ENCODE results near the gene ZBTB38.

Gene ZBTB38

DNA sequence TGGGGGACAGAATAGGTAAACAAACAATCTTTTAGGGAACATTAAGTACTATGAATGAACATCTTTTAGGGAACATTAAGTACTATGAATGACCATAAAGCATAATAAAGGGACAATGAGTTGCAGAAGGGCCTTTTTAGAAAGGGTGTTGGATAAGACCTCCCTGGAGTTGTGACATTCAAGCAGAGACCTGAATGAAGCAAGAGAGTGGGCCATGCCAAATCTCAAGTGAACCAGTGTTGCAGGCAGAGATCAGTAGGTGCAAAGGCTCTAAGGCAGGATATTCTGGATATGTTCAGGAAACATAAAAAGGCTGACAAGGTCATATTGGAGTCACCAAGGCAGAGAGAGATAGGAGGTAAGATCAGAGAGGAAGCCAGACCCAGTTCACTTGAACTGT is 29.4 kb upstream of the ZBTB38 start:
- Histone ChIP-seq H3K9me3 (ENCODE audit: control insufficient read depth, insufficient read depth, low read length) (no peaks in the 10 kb centered on the region), H3K27me3 (ENCODE audit: control insufficient read depth, insufficient read depth, low read length) (no peaks in the 10 kb centered on the region), H3K27ac (ENCODE audit: low read length) (no peak overlapping the region), H3K4me3 (ENCODE audit: low read length) (no peak overlapping the region), H3K4me1 (ENCODE audit: control insufficient read depth, insufficient read depth, low read length) (0 out of 2 replicates have a peak, but pooled peaks cover 3% of the 10 kb centered on the region), H3K36me3 (ENCODE audit: control insufficient read depth, insufficient read depth, low read length) (no peaks in the 10 kb centered on the region)
- DNase-seq (ENCODE audit: low read depth, low spot score): no peak

DNA sequence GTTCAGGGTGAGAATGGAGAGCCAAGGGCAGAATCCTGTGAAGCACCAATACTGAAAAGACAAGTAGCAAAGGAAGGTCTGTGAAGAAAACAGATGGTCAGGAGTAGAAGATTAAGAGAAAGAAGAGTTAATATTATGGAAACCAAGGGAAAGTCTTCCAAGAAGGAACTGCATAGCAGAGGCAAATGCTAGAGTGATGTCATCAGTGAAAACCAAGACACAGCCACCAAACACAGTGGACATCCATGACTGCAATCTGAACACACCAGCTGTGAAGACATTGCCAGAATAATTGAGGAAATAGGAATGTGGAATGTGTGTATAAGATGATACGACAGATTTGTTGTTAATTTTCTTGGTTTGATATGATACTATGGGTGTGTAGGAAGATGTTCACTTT is 26.8 kb upstream of the ZBTB38 start:
- Histone ChIP-seq H3K36me3 (ENCODE audit: control insufficient read depth, insufficient read depth, low read length) (no peaks in the 10 kb centered on the region), H3K4me1 (ENCODE audit: control insufficient read depth, insufficient read depth, low read length) (no peaks in the 10 kb centered on the region), H3K27me3 (ENCODE audit: control insufficient read depth, insufficient read depth, low read length) (no peaks in the 10 kb centered on the region), H3K4me3 (ENCODE audit: low read length) (no peak overlapping the region), H3K9me3 (ENCODE audit: control insufficient read depth, insufficient read depth, low read length) (no peaks in the 10 kb centered on the region), H3K27ac (ENCODE audit: low read length) (no peak overlapping the region)
- DNase-seq (ENCODE audit: low read depth, low spot score): no peak
- 100% methylated on average over 1 of the region's 1 CpG for WGBS (ENCODE audit: insufficient coverage, insufficient read length)

DNA sequence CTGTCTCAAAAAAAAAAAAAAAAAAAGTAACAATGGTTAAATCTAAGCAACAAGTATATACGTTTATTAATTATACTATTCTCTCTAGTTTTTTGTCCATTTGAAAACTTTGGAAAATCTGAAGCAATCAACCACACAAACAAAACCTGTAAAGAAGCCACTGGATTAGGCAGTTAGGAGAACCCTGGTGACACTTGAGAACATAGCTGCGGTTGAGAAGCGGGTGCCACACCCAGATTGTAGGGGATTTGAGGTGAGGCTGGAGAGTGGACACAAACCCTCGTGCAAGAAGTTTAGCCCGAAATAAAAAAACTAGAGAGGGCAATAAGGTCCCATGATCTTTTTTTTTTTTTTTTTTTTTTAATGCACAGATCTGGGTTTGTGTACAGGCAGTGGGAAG is 25.9 kb upstream of the ZBTB38 start:
- no peaks in the 10 kb centered on the region for H3K4me1 ChIP-seq (ENCODE audit: control insufficient read depth, insufficient read depth, low read length)
- no CpG with 5 or more reads among the region's 5 CpGs for WGBS (ENCODE audit: insufficient coverage, insufficient read length)
- no peak for DNase-seq (ENCODE audit: low read depth, low spot score)

DNA sequence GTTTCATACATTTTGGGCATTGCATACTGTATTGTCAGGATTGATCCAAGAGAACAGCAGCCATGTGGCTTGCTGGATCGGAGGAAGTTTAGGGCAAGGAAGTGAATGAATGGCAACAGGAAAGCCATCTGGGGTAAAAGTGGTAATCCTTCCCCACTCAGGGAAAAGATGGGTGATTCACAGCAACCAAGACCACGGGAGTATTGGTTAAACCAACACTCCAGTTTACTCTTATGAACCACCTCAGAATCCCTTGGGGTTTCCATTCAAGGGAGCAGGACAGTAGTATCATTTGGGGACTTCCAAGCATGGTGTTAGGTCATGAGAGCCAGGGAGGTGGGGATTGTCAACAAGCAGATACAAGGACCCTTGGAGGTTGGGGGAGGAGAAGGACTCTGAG is 25.2 kb upstream of the ZBTB38 start:
- Histone ChIP-seq H3K27ac (ENCODE audit: low read length) (no peak overlapping the region), H3K36me3 (ENCODE audit: control insufficient read depth, insufficient read depth, low read length) (no peaks in the 10 kb centered on the region), H3K4me1 (ENCODE audit: control insufficient read depth, insufficient read depth, low read length) (no peaks in the 10 kb centered on the region; the same call in 1 of the 2 replicates), H3K4me3 (ENCODE audit: low read length) (no peak overlapping the region), H3K27me3 (ENCODE audit: control insufficient read depth, insufficient read depth, low read length) (no peaks in the 10 kb centered on the region), H3K9me3 (ENCODE audit: control insufficient read depth, insufficient read depth, low read length) (no peaks in the 10 kb centered on the region)
- WGBS (ENCODE audit: insufficient coverage, insufficient read length): no CpG with 5 or more reads among the region's 2 CpGs
- no peak for DNase-seq (ENCODE audit: low read depth, low spot score)

More for the DNA sequence above, 25.9 kb upstream of the ZBTB38 start:
- H3K9me3 ChIP-seq (ENCODE audit: control insufficient read depth, insufficient read depth, low read length): no peaks in the 10 kb centered on the region
- H3K27me3 ChIP-seq (ENCODE audit: control insufficient read depth, insufficient read depth, low read length): no peaks in the 10 kb centered on the region
- no peaks in the 10 kb centered on the region for H3K36me3 ChIP-seq (ENCODE audit: control insufficient read depth, insufficient read depth, low read length)
- no peak overlapping the region for H3K27ac ChIP-seq (ENCODE audit: low read length)
- H3K4me3 ChIP-seq (ENCODE audit: low read length): no peak overlapping the region

DNA sequence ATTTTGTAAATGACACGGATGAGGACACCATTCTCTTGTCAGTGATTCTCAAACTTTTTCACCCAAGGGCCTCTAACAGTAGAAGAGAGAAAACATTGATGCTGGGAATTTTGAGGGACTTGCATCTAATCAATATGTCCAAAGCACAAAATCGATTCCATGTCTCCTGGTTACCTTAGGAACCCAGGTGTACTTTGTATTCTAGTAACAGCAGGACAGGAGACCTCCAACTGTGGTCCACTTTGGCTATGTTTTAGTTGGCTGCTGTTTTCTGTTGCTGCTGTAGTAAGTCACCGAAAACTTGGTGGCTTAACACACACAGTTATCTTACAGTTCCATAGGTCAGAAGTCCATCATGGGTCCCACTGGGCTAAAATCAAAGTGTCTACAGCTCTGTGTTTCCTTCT is 24.4 kb upstream of the ZBTB38 start:
- Histone ChIP-seq H3K9me3 (ENCODE audit: control insufficient read depth, insufficient read depth, low read length) (no peaks in the 10 kb centered on the region), H3K27ac (ENCODE audit: low read length) (no peak overlapping the region), H3K27me3 (ENCODE audit: control insufficient read depth, insufficient read depth, low read length) (no peaks in the 10 kb centered on the region), H3K4me1 (ENCODE audit: control insufficient read depth, insufficient read depth, low read length) (no peaks in the 10 kb centered on the region; the same call in 1 of the 2 replicates), H3K4me3 (ENCODE audit: low read length) (no peak overlapping the region), H3K36me3 (ENCODE audit: control insufficient read depth, insufficient read depth, low read length) (no peaks in the 10 kb centered on the region)
- WGBS (ENCODE audit: insufficient coverage, insufficient read length): no CpG with 5 or more reads among the region's 3 CpGs
- no peak for DNase-seq (ENCODE audit: low read depth, low spot score)

DNA sequence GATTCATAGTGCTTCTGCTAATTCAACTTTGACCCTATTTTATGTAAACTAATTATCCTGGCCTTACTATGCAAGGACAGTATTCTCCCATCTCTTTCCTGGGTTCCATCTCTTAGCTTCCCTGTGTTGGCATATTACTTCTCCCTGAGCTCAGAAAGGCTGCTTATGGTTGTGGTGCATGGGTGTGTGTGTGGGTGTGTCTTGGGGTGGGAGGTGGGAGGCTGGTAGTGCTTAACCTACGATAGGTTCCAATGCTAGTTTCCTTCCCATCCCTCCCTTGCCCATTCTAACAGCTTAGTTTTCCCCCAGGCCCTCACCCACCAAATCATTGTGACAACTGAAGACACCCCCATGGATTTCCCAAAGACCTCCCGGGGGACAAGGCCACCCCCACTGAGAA is 22.8 kb upstream of the ZBTB38 start:
- Histone ChIP-seq H3K4me1 (ENCODE audit: control insufficient read depth, insufficient read depth, low read length) (no peaks in the 10 kb centered on the region; the same call in 1 of the 2 replicates), H3K36me3 (ENCODE audit: control insufficient read depth, insufficient read depth, low read length) (no peaks in the 10 kb centered on the region), H3K9me3 (ENCODE audit: control insufficient read depth, insufficient read depth, low read length) (no peaks in the 10 kb centered on the region), H3K27me3 (ENCODE audit: control insufficient read depth, insufficient read depth, low read length) (no peaks in the 10 kb centered on the region), H3K4me3 (ENCODE audit: low read length) (no peak overlapping the region), H3K27ac (ENCODE audit: low read length) (no peak overlapping the region)
- WGBS (ENCODE audit: insufficient coverage, insufficient read length): no CpG with 5 or more reads among the region's 2 CpGs
- DNase-seq (ENCODE audit: low read depth, low spot score): no peak

DNA sequence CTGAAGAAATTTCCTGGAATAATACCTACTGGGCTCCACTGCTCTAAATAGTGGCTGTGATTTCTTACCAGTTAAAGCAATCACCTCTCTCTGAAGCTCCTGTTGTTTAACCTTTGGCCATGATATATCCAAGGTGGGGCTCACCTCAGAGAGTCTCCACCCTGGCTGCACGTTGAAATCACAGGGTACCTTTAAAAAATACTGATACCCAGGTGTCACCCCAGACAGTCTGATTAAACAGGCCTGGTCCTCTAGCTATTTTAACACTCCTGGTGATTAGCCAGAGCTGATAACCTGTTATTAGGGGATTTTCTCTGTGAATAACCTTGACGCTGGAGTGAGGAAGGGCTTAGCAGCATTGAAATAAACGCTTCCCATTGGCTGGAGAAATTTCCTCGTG is 22.3 kb upstream of the ZBTB38 start:
- Histone ChIP-seq H3K27me3 (ENCODE audit: control insufficient read depth, insufficient read depth, low read length) (no peaks in the 10 kb centered on the region), H3K4me1 (ENCODE audit: control insufficient read depth, insufficient read depth, low read length) (no peaks in the 10 kb centered on the region; the same call in 1 of the 2 replicates), H3K36me3 (ENCODE audit: control insufficient read depth, insufficient read depth, low read length) (no peaks in the 10 kb centered on the region), H3K9me3 (ENCODE audit: control insufficient read depth, insufficient read depth, low read length) (no peaks in the 10 kb centered on the region), H3K4me3 (ENCODE audit: low read length) (no peak overlapping the region), H3K27ac (ENCODE audit: low read length) (no peak overlapping the region)
- DNase-seq (ENCODE audit: low read depth, low spot score): no peak
- WGBS (ENCODE audit: insufficient coverage, insufficient read length): no CpG with 5 or more reads among the region's 4 CpGs

DNA sequence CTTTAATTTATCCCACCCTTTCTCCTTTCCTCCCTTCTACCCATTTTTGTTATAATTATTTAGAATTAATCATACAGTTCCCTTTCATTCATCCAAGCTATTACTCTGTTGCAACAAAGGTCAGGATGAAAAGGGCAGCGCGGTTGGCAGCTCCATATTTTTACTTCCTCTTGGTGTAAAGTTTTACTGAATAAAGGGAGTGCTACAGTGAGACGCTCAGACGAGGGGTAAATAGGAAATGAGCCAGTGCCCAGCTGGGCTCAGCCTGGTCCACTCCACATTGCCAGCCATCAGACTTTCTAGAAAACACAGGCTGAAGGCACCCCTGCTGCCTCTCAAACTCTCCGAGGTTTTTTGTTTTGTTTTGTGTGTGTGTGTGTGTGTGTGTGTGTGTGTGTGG is 21.9 kb upstream of the ZBTB38 start:
- WGBS (ENCODE audit: insufficient coverage, insufficient read length): no CpG with 5 or more reads among the region's 5 CpGs
- Histone ChIP-seq H3K9me3 (ENCODE audit: control insufficient read depth, insufficient read depth, low read length) (no peaks in the 10 kb centered on the region), H3K27ac (ENCODE audit: low read length) (no peak overlapping the region), H3K4me1 (ENCODE audit: control insufficient read depth, insufficient read depth, low read length) (no peaks in the 10 kb centered on the region; the same call in 1 of the 2 replicates), H3K36me3 (ENCODE audit: control insufficient read depth, insufficient read depth, low read length) (no peaks in the 10 kb centered on the region), H3K27me3 (ENCODE audit: control insufficient read depth, insufficient read depth, low read length) (no peaks in the 10 kb centered on the region), H3K4me3 (ENCODE audit: low read length) (no peak overlapping the region)
- DNase-seq (ENCODE audit: low read depth, low spot score): no peak

DNA sequence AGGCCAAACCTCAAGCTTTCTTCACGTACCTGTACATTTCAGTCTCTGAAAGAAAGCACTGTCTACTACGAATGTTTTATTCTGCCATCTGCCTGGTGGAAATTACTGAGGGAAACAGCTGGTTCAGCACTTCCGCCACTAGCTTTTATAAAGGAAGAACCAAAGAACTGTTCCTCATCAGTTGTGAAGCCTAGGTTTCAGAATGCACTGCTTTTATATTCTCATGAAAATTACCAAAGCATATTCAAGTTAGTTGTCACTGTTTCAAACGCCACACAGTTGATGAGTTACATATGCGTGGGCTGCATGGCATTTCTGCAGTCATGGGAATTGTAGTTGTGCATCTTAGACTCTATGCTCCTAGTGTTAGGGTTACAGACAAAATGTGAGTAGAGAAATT is 21.5 kb upstream of the ZBTB38 start:
- no peak for DNase-seq (ENCODE audit: low read depth, low spot score)
- Histone ChIP-seq H3K27ac (ENCODE audit: low read length) (no peak overlapping the region), H3K4me1 (ENCODE audit: control insufficient read depth, insufficient read depth, low read length) (no peaks in the 10 kb centered on the region; the same call in 1 of the 2 replicates), H3K9me3 (ENCODE audit: control insufficient read depth, insufficient read depth, low read length) (no peaks in the 10 kb centered on the region), H3K36me3 (ENCODE audit: control insufficient read depth, insufficient read depth, low read length) (no peaks in the 10 kb centered on the region), H3K4me3 (ENCODE audit: low read length) (no peak overlapping the region), H3K27me3 (ENCODE audit: control insufficient read depth, insufficient read depth, low read length) (no peaks in the 10 kb centered on the region)
- WGBS (ENCODE audit: insufficient coverage, insufficient read length): no CpG with 5 or more reads among the region's 5 CpGs

DNA sequence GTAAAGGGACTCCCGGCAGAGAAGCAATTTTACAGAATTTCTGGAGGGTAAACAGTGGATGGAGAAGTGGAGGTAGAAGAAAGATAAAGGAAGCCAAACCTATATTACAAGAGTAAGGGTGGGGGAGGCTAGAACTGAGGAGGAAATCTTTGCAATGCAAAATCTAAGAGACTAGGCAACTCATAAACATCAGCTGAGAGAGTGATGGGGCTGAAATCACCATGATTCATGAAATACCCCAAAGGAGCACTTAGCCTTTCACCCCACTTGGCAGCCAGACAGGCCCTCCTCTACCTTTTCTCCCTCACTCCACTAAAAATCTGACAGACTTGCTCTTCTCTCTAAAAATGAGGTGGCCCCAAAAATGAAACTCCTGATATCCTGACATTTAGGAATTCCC is 19.5 kb upstream of the ZBTB38 start:
- no peak for DNase-seq (ENCODE audit: low read depth, low spot score)
- H3K27me3 ChIP-seq (ENCODE audit: control insufficient read depth, insufficient read depth, low read length): no peaks in the 10 kb centered on the region
- no peaks in the 10 kb centered on the region for H3K9me3 ChIP-seq (ENCODE audit: control insufficient read depth, insufficient read depth, low read length)
- no peaks in the 10 kb centered on the region; the same call in 1 of the 2 replicates for H3K4me1 ChIP-seq (ENCODE audit: control insufficient read depth, insufficient read depth, low read length)
- H3K36me3 ChIP-seq (ENCODE audit: control insufficient read depth, insufficient read depth, low read length): no peaks in the 10 kb centered on the region
- WGBS (ENCODE audit: insufficient coverage, insufficient read length): no CpG with 5 or more reads among the region's 1 CpG
- no peak overlapping the region for H3K27ac ChIP-seq (ENCODE audit: low read length)
- H3K4me3 ChIP-seq (ENCODE audit: low read length): no peak overlapping the region

DNA sequence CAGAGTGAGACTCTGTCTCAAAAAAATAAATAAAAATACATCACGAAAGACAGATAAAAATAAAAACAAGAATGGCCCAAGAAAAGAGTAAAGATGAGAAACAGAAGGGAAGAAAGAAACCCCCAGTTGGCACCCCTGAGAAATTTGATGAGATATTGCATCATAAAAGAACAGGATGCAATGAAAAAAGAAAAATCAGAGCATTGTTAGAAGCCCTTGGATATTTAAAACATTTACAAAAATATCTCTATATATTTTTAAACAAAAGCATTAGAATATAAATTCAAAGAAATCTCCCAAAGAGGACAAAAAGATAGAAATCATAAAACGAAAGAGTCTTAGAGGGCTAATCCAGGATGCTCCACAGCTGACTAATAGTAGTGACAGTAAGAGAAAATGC is 18.6 kb upstream of the ZBTB38 start:
- Histone ChIP-seq H3K9me3 (ENCODE audit: control insufficient read depth, insufficient read depth, low read length) (no peaks in the 10 kb centered on the region), H3K27me3 (ENCODE audit: control insufficient read depth, insufficient read depth, low read length) (no peaks in the 10 kb centered on the region), H3K4me3 (ENCODE audit: low read length) (no peak overlapping the region), H3K27ac (ENCODE audit: low read length) (no peak overlapping the region), H3K4me1 (ENCODE audit: control insufficient read depth, insufficient read depth, low read length) (no peaks in the 10 kb centered on the region; the same call in 1 of the 2 replicates), H3K36me3 (ENCODE audit: control insufficient read depth, insufficient read depth, low read length) (no peaks in the 10 kb centered on the region)
- WGBS (ENCODE audit: insufficient coverage, insufficient read length): no CpG with 5 or more reads among the region's 2 CpGs
- no peak for DNase-seq (ENCODE audit: low read depth, low spot score)
